GM23338 (cell line): Measurements from ENCODE around the gene TCFL5. TPM values are rescaled to one million over a fixed set of nuclear protein-coding genes. Genes with fewer than 3 reads are reported as not detected.

Source experiments
- ATAC-seq: fragments of 200-7000 bp; cut with Tn5 transposase; 3 replicates; pipeline ENCODE4 v1.9.1; 2020
- DNase-seq: peaks from one replicate; pipeline ENCODE4 v3.0.0-alpha.2; 2015; ENCODE audit warnings: low spot score
- H2AFZ ChIP-seq: fragments of 200-600 bp; sonication (generic); 2 replicates; pipeline ENCODE4 v1.8.0; 2016; ENCODE audit warnings: antibody characterized with exemption, mild to moderate bottlenecking, moderate library complexity
- H3F3A ChIP-seq: fragments of 200-600 bp; sonication (generic); replicated peaks from 2 replicates; pipeline ENCODE4 v1.8.0; 2017; ENCODE audit warnings: antibody characterized with exemption, mixed run types, low read depth
- H3K27ac ChIP-seq: fragments of 200-600 bp; sonication (generic); 2 replicates; pipeline ENCODE4 v1.6.1; 2016; ENCODE audit warnings: low read depth
- H3K27me3 ChIP-seq: fragments of 200-600 bp; sonication (generic); 2 replicates; pipeline ENCODE4 v1.8.0; 2016; ENCODE audit warnings: mild to moderate bottlenecking, mixed run types, moderate library complexity; ENCODE audit not compliant: insufficient read depth
- H3K36me3 ChIP-seq: fragments of 200-600 bp; sonication (generic); 2 replicates; pipeline ENCODE4 v1.8.0; 2016; ENCODE audit warnings: mild to moderate bottlenecking; ENCODE audit not compliant: insufficient read depth
- H3K4me1 ChIP-seq: fragments of 200-600 bp; sonication (generic); 2 replicates; pipeline ENCODE4 v1.8.0; 2016; ENCODE audit warnings: mild to moderate bottlenecking, moderate library complexity; ENCODE audit not compliant: insufficient read depth
- H3K4me2 ChIP-seq: fragments of 200-600 bp; sonication (generic); 2 replicates; pipeline ENCODE4 v1.7.1; 2017; ENCODE audit warnings: mixed run types
- H3K4me3 ChIP-seq: fragments of 200-600 bp; sonication (generic); 2 replicates; pipeline ENCODE4 v1.6.1; 2016; ENCODE audit warnings: mixed run types
- H3K79me2 ChIP-seq: fragments of 200-600 bp; sonication (generic); replicated peaks from 2 replicates; pipeline ENCODE4 v1.8.0; 2017; ENCODE audit warnings: mild to moderate bottlenecking; ENCODE audit not compliant: insufficient read depth
- H3K9me2 ChIP-seq: fragments of 200-600 bp; sonication (generic); 2 replicates; pipeline ENCODE4 v1.8.0; 2017; ENCODE audit not compliant: insufficient read depth
- H4K20me1 ChIP-seq: fragments of 200-600 bp; sonication (generic); replicated peaks from 2 replicates; pipeline ENCODE4 v1.8.0; 2017; ENCODE audit warnings: mild to moderate bottlenecking; ENCODE audit not compliant: insufficient read depth
- H3K27ac Mint-ChIP-seq: 2 replicates; pipeline ENCODE4 v1.8.0; 2020; ENCODE audit warnings: inconsistent platforms, mild to moderate bottlenecking, moderate library complexity, mixed read lengths
- H3K27me3 Mint-ChIP-seq: 3 replicates; pipeline ENCODE4 v1.8.0; 2022; ENCODE audit warnings: low read depth, mild to moderate bottlenecking, moderate library complexity, mixed read lengths, inconsistent platforms; ENCODE audit not compliant: insufficient read depth, poor library complexity
- H3K36me3 Mint-ChIP-seq: 3 replicates; pipeline ENCODE4 v1.8.0; 2021; ENCODE audit warnings: low read depth, mild to moderate bottlenecking, inconsistent platforms, moderate library complexity, mixed read lengths
- H3K4me1 Mint-ChIP-seq: 3 replicates; pipeline ENCODE4 v1.8.0; 2020; ENCODE audit warnings: mild to moderate bottlenecking, inconsistent platforms, mixed read lengths
- H3K4me3 Mint-ChIP-seq: 3 replicates; pipeline ENCODE4 v1.8.0; 2021; ENCODE audit warnings: moderate library complexity, mild to moderate bottlenecking, inconsistent platforms, mixed read lengths
- H3K9me3 Mint-ChIP-seq: 3 replicates; pipeline ENCODE4 v1.8.0; 2020; ENCODE audit warnings: moderate library complexity, mild to moderate bottlenecking, inconsistent platforms, mixed read lengths
- EZH2 ChIP-seq: fragments of 200-600 bp; sonication (generic); IDR thresholded peaks from one replicate; pipeline ENCODE4 v1.8.0; 2017; ENCODE audit warnings: antibody characterized with exemption, mild to moderate bottlenecking, low read depth; ENCODE audit not compliant: unreplicated experiment
- EZH2phosphoT487 ChIP-seq: fragments of 200-600 bp; sonication (generic); IDR thresholded peaks from one replicate; pipeline ENCODE4 v1.8.1; 2018; ENCODE audit warnings: antibody characterized with exemption; ENCODE audit not compliant: unreplicated experiment
- JUNB ChIP-seq: IDR thresholded peaks from one replicate; pipeline ENCODE4 v1.6.1; 2016; ENCODE audit warnings: antibody characterized with exemption; ENCODE audit not compliant: unreplicated experiment
- STAT1 ChIP-seq: IDR thresholded peaks from one replicate; pipeline ENCODE4 v1.6.1; 2016; ENCODE audit warnings: antibody characterized with exemption; ENCODE audit not compliant: unreplicated experiment
- polyA plus RNA-seq: library from polyadenylated mRNA; unstranded; fragments of >200 nt; fragmentation: Nextera tagmentation; extraction: Ambion mirVana; gene quantifications from 2 replicates; pipeline ENCODE4 v1.2.1, GENCODE V29; 2016
- total RNA-seq: library from RNA; depleted of rRNA; stranded (reverse); fragments of >200 nt; shearing (Covaris generic); gene quantifications from 2 replicates; pipeline ENCODE4 v1.2.3, GENCODE V29; 2014
- TF ChIP-seq, protein P1 (sequence below): IDR thresholded peaks from 2 replicates; pipeline ENCODE4 v1.6.1; 2016; ENCODE audit warnings: antibody characterized with exemption
- TF ChIP-seq, protein P2 (sequence below): fragments of 250-450 bp; sonication (Bioruptor Pico); IDR thresholded peaks from 2 replicates; pipeline ENCODE4 v1.5.0; 2020; ENCODE audit warnings: mild to moderate bottlenecking, moderate library complexity

TCFL5 gene
- total and polyA plus RNA-seq, 2 experiments from 2014 or later: 5.8 to 19.3 TPM

DNA sequence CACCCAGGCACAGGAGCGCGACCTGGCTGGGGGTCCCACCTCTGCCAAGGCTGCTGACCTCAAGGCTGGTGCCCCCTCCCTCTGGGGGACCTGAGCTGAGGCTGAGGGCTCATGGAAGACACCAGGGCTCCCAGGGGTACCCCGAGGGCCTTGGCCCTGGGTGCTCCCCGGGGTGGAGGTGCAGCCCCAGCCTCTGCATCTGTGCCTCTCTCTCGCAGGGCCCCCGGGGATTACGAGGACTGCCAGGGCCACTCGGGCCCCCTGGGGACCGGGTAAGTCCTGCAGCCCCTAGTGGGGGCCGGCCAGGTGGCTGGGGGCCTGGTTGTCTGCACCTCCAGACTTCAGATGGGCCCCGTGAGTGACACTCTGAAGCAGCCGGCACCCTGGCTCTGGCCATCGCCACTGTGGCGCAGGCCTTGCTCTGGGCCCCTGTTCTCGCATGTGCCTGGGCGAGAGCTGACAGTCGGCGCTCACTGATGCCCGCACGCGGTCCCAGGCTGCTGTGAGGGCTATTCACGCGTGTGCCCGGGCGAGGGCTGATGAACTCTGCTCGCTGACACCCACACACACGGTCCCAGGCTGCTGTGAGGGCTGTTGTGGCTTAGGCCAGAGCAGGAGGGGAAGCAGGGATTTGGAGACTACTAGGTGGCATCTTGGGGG is 35.5 kb downstream of the TCFL5 start (continued):
- TF ChIP-seq, protein P1, sequence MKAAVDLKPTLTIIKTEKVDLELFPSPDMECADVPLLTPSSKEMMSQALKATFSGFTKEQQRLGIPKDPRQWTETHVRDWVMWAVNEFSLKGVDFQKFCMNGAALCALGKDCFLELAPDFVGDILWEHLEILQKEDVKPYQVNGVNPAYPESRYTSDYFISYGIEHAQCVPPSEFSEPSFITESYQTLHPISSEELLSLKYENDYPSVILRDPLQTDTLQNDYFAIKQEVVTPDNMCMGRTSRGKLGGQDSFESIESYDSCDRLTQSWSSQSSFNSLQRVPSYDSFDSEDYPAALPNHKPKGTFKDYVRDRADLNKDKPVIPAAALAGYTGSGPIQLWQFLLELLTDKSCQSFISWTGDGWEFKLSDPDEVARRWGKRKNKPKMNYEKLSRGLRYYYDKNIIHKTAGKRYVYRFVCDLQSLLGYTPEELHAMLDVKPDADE: no peak
- TF ChIP-seq EZH2phosphoT487: no peak
- no peak for TF ChIP-seq STAT1
- TF ChIP-seq, protein P2, sequence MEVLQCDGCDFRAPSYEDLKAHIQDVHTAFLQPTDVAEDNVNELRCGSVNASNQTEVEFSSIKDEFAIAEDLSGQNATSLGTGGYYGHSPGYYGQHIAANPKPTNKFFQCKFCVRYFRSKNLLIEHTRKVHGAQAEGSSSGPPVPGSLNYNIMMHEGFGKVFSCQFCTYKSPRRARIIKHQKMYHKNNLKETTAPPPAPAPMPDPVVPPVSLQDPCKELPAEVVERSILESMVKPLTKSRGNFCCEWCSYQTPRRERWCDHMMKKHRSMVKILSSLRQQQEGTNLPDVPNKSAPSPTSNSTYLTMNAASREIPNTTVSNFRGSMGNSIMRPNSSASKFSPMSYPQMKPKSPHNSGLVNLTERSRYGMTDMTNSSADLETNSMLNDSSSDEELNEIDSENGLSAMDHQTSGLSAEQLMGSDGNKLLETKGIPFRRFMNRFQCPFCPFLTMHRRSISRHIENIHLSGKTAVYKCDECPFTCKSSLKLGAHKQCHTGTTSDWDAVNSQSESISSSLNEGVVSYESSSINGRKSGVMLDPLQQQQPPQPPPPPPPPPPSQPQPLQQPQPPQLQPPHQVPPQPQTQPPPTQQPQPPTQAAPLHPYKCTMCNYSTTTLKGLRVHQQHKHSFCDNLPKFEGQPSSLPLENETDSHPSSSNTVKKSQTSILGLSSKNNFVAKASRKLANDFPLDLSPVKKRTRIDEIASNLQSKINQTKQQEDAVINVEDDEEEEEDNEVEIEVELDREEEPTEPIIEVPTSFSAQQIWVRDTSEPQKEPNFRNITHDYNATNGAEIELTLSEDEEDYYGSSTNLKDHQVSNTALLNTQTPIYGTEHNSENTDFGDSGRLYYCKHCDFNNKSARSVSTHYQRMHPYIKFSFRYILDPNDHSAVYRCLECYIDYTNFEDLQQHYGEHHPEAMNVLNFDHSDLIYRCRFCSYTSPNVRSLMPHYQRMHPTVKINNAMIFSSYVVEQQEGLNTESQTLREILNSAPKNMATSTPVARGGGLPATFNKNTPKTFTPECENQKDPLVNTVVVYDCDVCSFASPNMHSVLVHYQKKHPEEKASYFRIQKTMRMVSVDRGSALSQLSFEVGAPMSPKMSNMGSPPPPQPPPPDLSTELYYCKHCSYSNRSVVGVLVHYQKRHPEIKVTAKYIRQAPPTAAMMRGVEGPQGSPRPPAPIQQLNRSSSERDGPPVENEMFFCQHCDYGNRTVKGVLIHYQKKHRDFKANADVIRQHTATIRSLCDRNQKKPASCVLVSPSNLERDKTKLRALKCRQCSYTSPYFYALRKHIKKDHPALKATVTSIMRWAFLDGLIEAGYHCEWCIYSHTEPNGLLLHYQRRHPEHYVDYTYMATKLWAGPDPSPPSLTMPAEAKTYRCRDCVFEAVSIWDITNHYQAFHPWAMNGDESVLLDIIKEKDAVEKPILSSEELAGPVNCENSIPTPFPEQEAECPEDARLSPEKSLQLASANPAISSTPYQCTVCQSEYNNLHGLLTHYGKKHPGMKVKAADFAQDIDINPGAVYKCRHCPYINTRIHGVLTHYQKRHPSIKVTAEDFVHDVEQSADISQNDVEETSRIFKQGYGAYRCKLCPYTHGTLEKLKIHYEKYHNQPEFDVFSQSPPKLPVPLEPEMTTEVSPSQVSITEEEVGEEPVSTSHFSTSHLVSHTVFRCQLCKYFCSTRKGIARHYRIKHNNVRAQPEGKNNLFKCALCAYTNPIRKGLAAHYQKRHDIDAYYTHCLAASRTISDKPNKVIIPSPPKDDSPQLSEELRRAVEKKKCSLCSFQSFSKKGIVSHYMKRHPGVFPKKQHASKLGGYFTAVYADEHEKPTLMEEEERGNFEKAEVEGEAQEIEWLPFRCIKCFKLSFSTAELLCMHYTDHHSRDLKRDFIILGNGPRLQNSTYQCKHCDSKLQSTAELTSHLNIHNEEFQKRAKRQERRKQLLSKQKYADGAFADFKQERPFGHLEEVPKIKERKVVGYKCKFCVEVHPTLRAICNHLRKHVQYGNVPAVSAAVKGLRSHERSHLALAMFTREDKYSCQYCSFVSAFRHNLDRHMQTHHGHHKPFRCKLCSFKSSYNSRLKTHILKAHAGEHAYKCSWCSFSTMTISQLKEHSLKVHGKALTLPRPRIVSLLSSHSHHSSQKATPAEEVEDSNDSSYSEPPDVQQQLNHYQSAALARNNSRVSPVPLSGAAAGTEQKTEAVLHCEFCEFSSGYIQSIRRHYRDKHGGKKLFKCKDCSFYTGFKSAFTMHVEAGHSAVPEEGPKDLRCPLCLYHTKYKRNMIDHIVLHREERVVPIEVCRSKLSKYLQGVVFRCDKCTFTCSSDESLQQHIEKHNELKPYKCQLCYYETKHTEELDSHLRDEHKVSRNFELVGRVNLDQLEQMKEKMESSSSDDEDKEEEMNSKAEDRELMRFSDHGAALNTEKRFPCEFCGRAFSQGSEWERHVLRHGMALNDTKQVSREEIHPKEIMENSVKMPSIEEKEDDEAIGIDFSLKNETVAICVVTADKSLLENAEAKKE (CRISPR knock-in tag): no peak
- TF ChIP-seq JUNB: no peak

DNA sequence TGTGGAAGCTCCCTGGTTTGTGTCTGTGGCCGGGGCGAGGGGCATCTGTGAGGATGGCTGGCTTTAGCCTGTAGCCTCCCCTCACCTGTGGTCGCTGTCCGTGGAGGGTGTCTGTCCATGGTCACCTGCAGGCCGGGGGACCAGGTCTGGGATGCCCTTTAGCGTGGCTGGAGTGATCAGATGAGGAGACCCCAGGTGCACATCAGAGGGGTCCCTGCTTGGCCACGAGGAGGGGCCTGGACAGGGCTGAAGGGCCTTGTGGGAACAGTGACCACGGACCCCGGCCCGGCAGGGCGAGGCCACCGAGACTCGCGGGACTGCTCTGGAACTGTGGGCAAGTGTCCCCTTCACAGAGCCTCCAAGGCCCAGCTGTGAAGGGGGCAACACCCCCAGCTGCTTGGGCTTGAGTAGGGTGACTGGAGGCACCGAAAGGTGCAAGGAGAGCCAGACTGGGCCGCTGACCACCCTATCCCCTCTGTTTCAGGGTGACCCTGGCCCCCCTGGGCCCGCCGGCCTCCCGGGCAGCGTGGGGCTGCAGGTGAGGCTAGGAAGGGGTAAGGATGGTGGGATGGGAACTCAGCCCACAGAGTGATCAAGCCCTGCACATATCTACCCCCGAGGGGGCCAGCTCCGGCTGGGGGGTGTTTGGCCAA is 36.2 kb downstream of the TCFL5 start:
- peaks cover 5% of the 10 kb centered on the region; the same call in 1 of the 2 replicates for H4K20me1 ChIP-seq
- H3K27me3 ChIP-seq: no peaks in the 10 kb centered on the region
- no peak overlapping the region for H3K4me3 ChIP-seq
- H3F3A ChIP-seq: no peaks in the 10 kb centered on the region; the same call in 1 of the 2 replicates
- H2AFZ ChIP-seq: no peak overlapping the region
- peaks cover 2% of the 10 kb centered on the region; the same call in 1 of the 2 replicates for H3K4me1 ChIP-seq
- no peaks in the 10 kb centered on the region for H3K9me2 ChIP-seq
- Mint-ChIP-seq H3K4me1 (peaks cover 5% of the 10 kb centered on the region; the same call in 2 of the 3 replicates), H3K9me3 (no peaks in the 10 kb centered on the region), H3K4me3 (no peak overlapping the region), H3K27ac (no peak overlapping the region), H3K27me3 (peaks cover 8% of the 10 kb centered on the region), H3K36me3 (no peaks in the 10 kb centered on the region)
- no peaks in the 10 kb centered on the region for H3K79me2 ChIP-seq
- no peak for DNase-seq
- H3K4me2 ChIP-seq: 0 out of 2 replicates have a peak overlapping the region, but pooled peaks have one; percentile 51
- no peaks in the 10 kb centered on the region for H3K36me3 ChIP-seq
- no peak overlapping the region for H3K27ac ChIP-seq
- no peak for ATAC-seq
- TF ChIP-seq EZH2 (no peak), STAT1 (no peak), EZH2phosphoT487 (no peak)
- TF ChIP-seq, protein P2 (CRISPR knock-in tag): no peak
